ENCODE data around the gene MMP8. TPM values are rescaled to one million over a fixed set of nuclear protein-coding genes. Genes with fewer than 3 reads are reported as not detected.

MMP8 gene
- total and polyA plus RNA-seq, 2 experiments from 2014 or later = not detected

- Mint-ChIP-seq H3K27ac (no peak overlapping the region), H3K4me3 (no peak overlapping the region), H3K4me1 (peaks cover 37% of the 10 kb centered on the region), H3K36me3 (ENCODE audit: low read depth) (peaks cover 6% of the 10 kb centered on the region; the same call in 1 of the 3 replicates), H3K9me3 (peaks cover 4% of the 10 kb centered on the region), H3K27me3 (ENCODE audit: insufficient read depth, low read depth, poor library complexity) (no peaks in the 10 kb centered on the region)
- Histone ChIP-seq H3K4me1 (ENCODE audit: insufficient read depth) (peaks cover 23% of the 10 kb centered on the region), H3K9me2 (ENCODE audit: insufficient read depth) (no peaks in the 10 kb centered on the region), H3K27me3 (ENCODE audit: insufficient read depth) (no peaks in the 10 kb centered on the region), H3K36me3 (ENCODE audit: insufficient read depth) (no peaks in the 10 kb centered on the region), H2AFZ (no peak overlapping the region), H3F3A (replicated peaks; ENCODE audit: low read depth) (no peaks in the 10 kb centered on the region), H4K20me1 (replicated peaks; ENCODE audit: insufficient read depth) (no peaks in the 10 kb centered on the region), H3K4me3 (no peak overlapping the region), H3K27ac (ENCODE audit: low read depth) (no peak overlapping the region), H3K4me2 (no peak overlapping the region), H3K79me2 (replicated peaks; ENCODE audit: insufficient read depth) (no peaks in the 10 kb centered on the region)
- DNase-seq (ENCODE audit: low spot score) (no peak), ATAC-seq (no peak)
- TF ChIP-seq ZNF114 (CRISPR knock-in tag; IDR thresholded peaks at IDR 0.05) (no peak), STAT1 (IDR thresholded peaks at IDR 0.05; ENCODE audit: unreplicated experiment) (no peak), NANOG (IDR thresholded peaks at IDR 0.05; ENCODE audit: borderline replicate concordance) (no peak), EZH2phosphoT487 (IDR thresholded peaks at IDR 0.05; ENCODE audit: unreplicated experiment) (no peak), CREB1 (CRISPR knock-in tag; IDR thresholded peaks at IDR 0.05; ENCODE audit: low read depth) (no peak), JUNB (IDR thresholded peaks at IDR 0.05; ENCODE audit: unreplicated experiment) (no peak), REST (IDR thresholded peaks at IDR 0.05; ENCODE audit: unreplicated experiment) (no peak), ZNF331 (CRISPR knock-in tag; IDR thresholded peaks at IDR 0.05; ENCODE audit: low read depth) (no peak), EZH2 (IDR thresholded peaks at IDR 0.05; ENCODE audit: low read depth, unreplicated experiment) (no peak), POLR2AphosphoS5 (IDR thresholded peaks at IDR 0.05; ENCODE audit: low read depth) (no peak)
- TF ChIP-seq, protein P1, sequence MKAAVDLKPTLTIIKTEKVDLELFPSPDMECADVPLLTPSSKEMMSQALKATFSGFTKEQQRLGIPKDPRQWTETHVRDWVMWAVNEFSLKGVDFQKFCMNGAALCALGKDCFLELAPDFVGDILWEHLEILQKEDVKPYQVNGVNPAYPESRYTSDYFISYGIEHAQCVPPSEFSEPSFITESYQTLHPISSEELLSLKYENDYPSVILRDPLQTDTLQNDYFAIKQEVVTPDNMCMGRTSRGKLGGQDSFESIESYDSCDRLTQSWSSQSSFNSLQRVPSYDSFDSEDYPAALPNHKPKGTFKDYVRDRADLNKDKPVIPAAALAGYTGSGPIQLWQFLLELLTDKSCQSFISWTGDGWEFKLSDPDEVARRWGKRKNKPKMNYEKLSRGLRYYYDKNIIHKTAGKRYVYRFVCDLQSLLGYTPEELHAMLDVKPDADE (IDR thresholded peaks at IDR 0.05) = no peak
- TF ChIP-seq, protein P2, sequence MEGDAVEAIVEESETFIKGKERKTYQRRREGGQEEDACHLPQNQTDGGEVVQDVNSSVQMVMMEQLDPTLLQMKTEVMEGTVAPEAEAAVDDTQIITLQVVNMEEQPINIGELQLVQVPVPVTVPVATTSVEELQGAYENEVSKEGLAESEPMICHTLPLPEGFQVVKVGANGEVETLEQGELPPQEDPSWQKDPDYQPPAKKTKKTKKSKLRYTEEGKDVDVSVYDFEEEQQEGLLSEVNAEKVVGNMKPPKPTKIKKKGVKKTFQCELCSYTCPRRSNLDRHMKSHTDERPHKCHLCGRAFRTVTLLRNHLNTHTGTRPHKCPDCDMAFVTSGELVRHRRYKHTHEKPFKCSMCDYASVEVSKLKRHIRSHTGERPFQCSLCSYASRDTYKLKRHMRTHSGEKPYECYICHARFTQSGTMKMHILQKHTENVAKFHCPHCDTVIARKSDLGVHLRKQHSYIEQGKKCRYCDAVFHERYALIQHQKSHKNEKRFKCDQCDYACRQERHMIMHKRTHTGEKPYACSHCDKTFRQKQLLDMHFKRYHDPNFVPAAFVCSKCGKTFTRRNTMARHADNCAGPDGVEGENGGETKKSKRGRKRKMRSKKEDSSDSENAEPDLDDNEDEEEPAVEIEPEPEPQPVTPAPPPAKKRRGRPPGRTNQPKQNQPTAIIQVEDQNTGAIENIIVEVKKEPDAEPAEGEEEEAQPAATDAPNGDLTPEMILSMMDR (conservative IDR thresholded peaks at IDR 0.05; ENCODE audit: low read depth in 2 of 2) = no peak
- TF ChIP-seq, protein P3, sequence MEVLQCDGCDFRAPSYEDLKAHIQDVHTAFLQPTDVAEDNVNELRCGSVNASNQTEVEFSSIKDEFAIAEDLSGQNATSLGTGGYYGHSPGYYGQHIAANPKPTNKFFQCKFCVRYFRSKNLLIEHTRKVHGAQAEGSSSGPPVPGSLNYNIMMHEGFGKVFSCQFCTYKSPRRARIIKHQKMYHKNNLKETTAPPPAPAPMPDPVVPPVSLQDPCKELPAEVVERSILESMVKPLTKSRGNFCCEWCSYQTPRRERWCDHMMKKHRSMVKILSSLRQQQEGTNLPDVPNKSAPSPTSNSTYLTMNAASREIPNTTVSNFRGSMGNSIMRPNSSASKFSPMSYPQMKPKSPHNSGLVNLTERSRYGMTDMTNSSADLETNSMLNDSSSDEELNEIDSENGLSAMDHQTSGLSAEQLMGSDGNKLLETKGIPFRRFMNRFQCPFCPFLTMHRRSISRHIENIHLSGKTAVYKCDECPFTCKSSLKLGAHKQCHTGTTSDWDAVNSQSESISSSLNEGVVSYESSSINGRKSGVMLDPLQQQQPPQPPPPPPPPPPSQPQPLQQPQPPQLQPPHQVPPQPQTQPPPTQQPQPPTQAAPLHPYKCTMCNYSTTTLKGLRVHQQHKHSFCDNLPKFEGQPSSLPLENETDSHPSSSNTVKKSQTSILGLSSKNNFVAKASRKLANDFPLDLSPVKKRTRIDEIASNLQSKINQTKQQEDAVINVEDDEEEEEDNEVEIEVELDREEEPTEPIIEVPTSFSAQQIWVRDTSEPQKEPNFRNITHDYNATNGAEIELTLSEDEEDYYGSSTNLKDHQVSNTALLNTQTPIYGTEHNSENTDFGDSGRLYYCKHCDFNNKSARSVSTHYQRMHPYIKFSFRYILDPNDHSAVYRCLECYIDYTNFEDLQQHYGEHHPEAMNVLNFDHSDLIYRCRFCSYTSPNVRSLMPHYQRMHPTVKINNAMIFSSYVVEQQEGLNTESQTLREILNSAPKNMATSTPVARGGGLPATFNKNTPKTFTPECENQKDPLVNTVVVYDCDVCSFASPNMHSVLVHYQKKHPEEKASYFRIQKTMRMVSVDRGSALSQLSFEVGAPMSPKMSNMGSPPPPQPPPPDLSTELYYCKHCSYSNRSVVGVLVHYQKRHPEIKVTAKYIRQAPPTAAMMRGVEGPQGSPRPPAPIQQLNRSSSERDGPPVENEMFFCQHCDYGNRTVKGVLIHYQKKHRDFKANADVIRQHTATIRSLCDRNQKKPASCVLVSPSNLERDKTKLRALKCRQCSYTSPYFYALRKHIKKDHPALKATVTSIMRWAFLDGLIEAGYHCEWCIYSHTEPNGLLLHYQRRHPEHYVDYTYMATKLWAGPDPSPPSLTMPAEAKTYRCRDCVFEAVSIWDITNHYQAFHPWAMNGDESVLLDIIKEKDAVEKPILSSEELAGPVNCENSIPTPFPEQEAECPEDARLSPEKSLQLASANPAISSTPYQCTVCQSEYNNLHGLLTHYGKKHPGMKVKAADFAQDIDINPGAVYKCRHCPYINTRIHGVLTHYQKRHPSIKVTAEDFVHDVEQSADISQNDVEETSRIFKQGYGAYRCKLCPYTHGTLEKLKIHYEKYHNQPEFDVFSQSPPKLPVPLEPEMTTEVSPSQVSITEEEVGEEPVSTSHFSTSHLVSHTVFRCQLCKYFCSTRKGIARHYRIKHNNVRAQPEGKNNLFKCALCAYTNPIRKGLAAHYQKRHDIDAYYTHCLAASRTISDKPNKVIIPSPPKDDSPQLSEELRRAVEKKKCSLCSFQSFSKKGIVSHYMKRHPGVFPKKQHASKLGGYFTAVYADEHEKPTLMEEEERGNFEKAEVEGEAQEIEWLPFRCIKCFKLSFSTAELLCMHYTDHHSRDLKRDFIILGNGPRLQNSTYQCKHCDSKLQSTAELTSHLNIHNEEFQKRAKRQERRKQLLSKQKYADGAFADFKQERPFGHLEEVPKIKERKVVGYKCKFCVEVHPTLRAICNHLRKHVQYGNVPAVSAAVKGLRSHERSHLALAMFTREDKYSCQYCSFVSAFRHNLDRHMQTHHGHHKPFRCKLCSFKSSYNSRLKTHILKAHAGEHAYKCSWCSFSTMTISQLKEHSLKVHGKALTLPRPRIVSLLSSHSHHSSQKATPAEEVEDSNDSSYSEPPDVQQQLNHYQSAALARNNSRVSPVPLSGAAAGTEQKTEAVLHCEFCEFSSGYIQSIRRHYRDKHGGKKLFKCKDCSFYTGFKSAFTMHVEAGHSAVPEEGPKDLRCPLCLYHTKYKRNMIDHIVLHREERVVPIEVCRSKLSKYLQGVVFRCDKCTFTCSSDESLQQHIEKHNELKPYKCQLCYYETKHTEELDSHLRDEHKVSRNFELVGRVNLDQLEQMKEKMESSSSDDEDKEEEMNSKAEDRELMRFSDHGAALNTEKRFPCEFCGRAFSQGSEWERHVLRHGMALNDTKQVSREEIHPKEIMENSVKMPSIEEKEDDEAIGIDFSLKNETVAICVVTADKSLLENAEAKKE (CRISPR knock-in tag; IDR thresholded peaks at IDR 0.05) = no peak
These were observed 43.8 kb downstream of the MMP8 start for GRCh38 chr11:102680945-102681344.
